Kidney epithelial cell (primary cell): Measurements from ENCODE around the gene HSPB1. TPM values are rescaled to one million over a fixed set of nuclear protein-coding genes. Genes with fewer than 3 reads are reported as not detected.

Experiments used
- DNase-seq: peaks from one replicate; pipeline ENCODE4 v3.0.0-alpha.2; 2010; ENCODE audit warnings: low read depth
- H3K27me3 ChIP-seq: 2 replicates; pipeline ENCODE4 v1.6.0; 2011; ENCODE audit warnings: low read length; ENCODE audit not compliant: control insufficient read depth, insufficient read depth
- H3K36me3 ChIP-seq: 2 replicates; pipeline ENCODE4 v1.5.1; 2011; ENCODE audit warnings: low read length; ENCODE audit not compliant: control insufficient read depth, insufficient read depth
- H3K4me3 ChIP-seq: 2 replicates; pipeline ENCODE4 v1.5.1; 2011; ENCODE audit warnings: low read depth, mild to moderate bottlenecking, control low read depth, low read length
- CTCF ChIP-seq: IDR thresholded peaks from 2 replicates; pipeline ENCODE4 v1.5.1; 2011; ENCODE audit warnings: mild to moderate bottlenecking, moderate library complexity, low read length, control low read depth, inconsistent platforms; ENCODE audit not compliant: insufficient read depth, poor library complexity, severe bottlenecking
- total RNA-seq: library from RNA; depleted of rRNA; stranded (reverse); fragments of >200 nt; gene quantifications from 2 replicates; pipeline ENCODE4 v1.2.3, GENCODE V29; 2015

Gene HSPB1
- 138 and 214 TPM in 2 replicates for total RNA-seq

GRCh38 chr7:76302347-76303201 is at the start of gene HSPB1:
TSS of gene HSPB1 (plus strand) at chr7:76302673. CDS start at chr7:76302713, 40 bp downstream.
- no peak for DNase-seq
- TF ChIP-seq CTCF = no peak

GRCh38 chr7:76254781-76255180 is 47.7 kb upstream of the HSPB1 start:
- no peak for DNase-seq
- no peak overlapping the region for H3K4me3 ChIP-seq
- H3K27me3 ChIP-seq = peaks cover 9% of the 10 kb centered on the region
- H3K36me3 ChIP-seq = no peaks in the 10 kb centered on the region
- TF ChIP-seq CTCF = no peak

More at GRCh38 chr7:76302347-76303201, at the start of gene HSPB1:
- Histone ChIP-seq H3K27me3 (no peaks in the 10 kb centered on the region), H3K36me3 (no peaks in the 10 kb centered on the region), H3K4me3 (peak within 1 kb of the TSS; percentile 77)

- no peak for DNase-seq
- Histone ChIP-seq H3K36me3 (no peaks in the 10 kb centered on the region), H3K27me3 (peaks cover 21% of the 10 kb centered on the region), H3K4me3 (no peak overlapping the region)
- no peak for TF ChIP-seq CTCF
These were observed 44.5 kb upstream of the HSPB1 start for GRCh38 chr7:76257973-76258372.

GRCh38 chr7:76259124-76260093 is 43.1 kb upstream of the HSPB1 start:
- Histone ChIP-seq H3K4me3 (peak overlapping the region; percentile 19), H3K36me3 (no peaks in the 10 kb centered on the region), H3K27me3 (peaks cover 24% of the 10 kb centered on the region)
- no peak for DNase-seq
- no peak for TF ChIP-seq CTCF

GRCh38 chr7:76260171-76260703 is 42.2 kb upstream of the HSPB1 start:
- TF ChIP-seq CTCF = no peak
- no peaks in the 10 kb centered on the region for H3K36me3 ChIP-seq
- peak overlapping the region; percentile 33 for H3K4me3 ChIP-seq
- no peak for DNase-seq
- H3K27me3 ChIP-seq = peaks cover 24% of the 10 kb centered on the region
